GM12872 (cell line): ENCODE measurements around the gene ZNF786.

Experiments
- CTCF ChIP-seq: IDR thresholded peaks from 3 replicates; pipeline ENCODE4 v1.5.1; 2011; ENCODE audit warnings: low read depth, mild to moderate bottlenecking, low read length, moderate library complexity; ENCODE audit not compliant: insufficient read depth

The ZNF786 gene, protein sequence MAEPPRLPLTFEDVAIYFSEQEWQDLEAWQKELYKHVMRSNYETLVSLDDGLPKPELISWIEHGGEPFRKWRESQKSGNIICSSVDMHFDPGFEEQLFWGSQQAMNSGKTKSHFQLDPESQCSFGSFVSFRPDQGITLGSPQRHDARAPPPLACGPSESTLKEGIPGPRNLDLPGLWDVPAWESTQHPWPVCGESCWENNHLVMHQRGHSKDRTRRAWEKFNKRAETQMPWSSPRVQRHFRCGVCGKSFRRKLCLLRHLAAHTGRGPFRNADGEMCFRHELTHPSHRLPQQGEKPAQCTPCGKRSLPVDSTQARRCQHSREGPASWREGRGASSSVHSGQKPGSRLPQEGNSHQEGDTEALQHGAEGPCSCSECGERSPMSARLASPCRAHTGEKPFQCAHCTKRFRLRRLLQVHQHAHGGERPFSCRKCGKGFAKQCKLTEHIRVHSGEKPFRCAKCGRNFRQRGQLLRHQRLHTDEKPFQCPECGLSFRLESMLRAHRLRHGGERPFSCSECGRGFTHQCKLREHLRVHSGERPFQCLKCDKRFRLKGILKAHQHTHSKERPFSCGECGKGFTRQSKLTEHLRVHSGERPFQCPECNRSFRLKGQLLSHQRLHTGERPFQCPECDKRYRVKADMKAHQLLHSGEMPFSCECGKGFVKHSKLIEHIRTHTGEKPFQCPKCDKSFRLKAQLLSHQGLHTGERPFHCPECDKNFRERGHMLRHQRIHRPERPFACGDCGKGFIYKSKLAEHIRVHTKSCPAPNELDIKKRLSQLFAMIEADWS

GRCh38 chr7:149090397-149091195, at the start of gene ZNF786:
ZNF786 (minus strand) TSS chr7:149090718; CDS start chr7:149090640, 78 bp downstream.
- peak; percentile 81 for TF ChIP-seq CTCF

- TF ChIP-seq CTCF, result no peak
These were observed 45.6 kb upstream of the ZNF786 start for GRCh38 chr7:149136118-149136517.

- TF ChIP-seq CTCF, result no peak
These were observed 42.7 kb upstream of the ZNF786 start for GRCh38 chr7:149133028-149133710.

- no peak for TF ChIP-seq CTCF
These were observed 40.2 kb upstream of the ZNF786 start for GRCh38 chr7:149130572-149131198.

GRCh38 chr7:149126662-149127266, 36.2 kb upstream of the ZNF786 start:
- no peak for TF ChIP-seq CTCF

DNA sequence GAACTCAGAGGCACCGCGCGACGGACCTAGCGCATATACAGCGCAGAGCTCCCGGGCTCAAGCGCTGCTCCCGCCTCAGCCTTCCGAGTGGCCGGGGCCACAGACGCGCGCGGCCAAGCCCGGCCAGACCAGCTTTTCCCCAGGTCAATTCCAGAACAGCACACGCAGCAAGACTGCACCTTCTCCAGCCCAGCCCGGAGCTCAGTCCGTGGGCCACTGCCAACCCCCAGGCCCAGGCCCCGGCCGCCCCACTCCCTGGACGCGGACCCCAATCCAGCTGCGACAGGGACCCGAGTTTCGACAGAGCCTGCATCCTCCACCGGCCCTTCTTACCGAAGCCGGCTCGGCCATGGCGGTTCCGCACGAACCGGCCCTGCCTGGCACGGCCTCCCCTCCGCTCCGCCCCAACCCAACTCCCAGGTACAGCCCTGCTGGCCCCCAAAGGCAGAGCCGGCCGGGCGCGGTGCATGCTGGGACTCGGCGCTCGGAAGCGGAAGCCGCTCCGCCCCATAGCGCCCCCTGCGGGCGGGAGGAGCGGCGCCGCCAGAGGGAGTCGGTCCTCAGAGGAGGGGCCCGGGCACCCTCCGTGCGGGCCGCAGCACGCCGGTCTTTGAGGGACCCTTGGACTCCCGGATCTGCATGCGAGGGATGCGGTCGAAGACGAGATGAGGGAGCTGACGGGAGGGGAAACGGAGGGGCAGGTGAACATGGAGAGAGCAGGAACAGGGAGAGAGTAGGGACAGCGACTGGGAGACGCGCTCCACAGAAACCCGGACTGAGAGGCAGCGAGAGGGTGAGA, 35.5 kb upstream of the ZNF786 start, which contains the start of gene ZNF425:
Gene ZNF425 (minus strand): TSS at position 462 of the 799 bp plus-strand sequence. CDS start 111 bp downstream, at position 351.
- TF ChIP-seq CTCF, result peak; percentile 85
